Left forelimb (tissue), 1 donor: Measurements from ENCODE around the gene LIPM.
"Not testable (repeated sequence)": the region's sequence is repeated elsewhere in the genome, so short reads cannot be mapped to it uniquely, and the experiment has no call there.

Experiments used
- DNase-seq: peaks from one replicate; pipeline ENCODE4 v3.0.0-alpha.2; 2018; ENCODE audit warnings: low spot score

Gene LIPM

GRCh38 chr10:88800152-88801125 lies 2.1 kb upstream of the LIPM start:
- no peak for DNase-seq

- no peak for DNase-seq
Observed at GRCh38 chr10:88803641-88804040, 1.1 kb downstream of the LIPM start.

- DNase-seq, result no peak
Observed at GRCh38 chr10:88804083-88804812, 1.7 kb downstream of the LIPM start.

GRCh38 chr10:88805361-88805760 lies 2.8 kb downstream of the LIPM start:
- no peak for DNase-seq

- no peak for DNase-seq
Observed at GRCh38 chr10:88805924-88806323, 3.4 kb downstream of the LIPM start.

- DNase-seq, result no peak
Observed at GRCh38 chr10:88809621-88810020, 7.1 kb downstream of the LIPM start.

GRCh38 chr10:88810196-88810961 lies 7.8 kb downstream of the LIPM start:
- DNase-seq, result no peak

GRCh38 chr10:88813200-88813599 lies 10.7 kb downstream of the LIPM start:
- DNase-seq, result no peak

GRCh38 chr10:88819290-88819689 lies 16.8 kb downstream of the LIPM start:
- no peak for DNase-seq

GRCh38 chr10:88820748-88821401 lies 18.3 kb downstream of the LIPM start:
- no peak for DNase-seq

- DNase-seq, result no peak
Observed at GRCh38 chr10:88826388-88826787, 23.9 kb downstream of the LIPM start.

- no peak for DNase-seq
Observed at GRCh38 chr10:88827671-88828070, 25.1 kb downstream of the LIPM start.

- DNase-seq, result no peak
Observed at GRCh38 chr10:88828310-88828709, 25.8 kb downstream of the LIPM start.

GRCh38 chr10:88830643-88831268 lies 28.2 kb downstream of the LIPM start:
- no peak for DNase-seq

- no peak for DNase-seq
Observed at GRCh38 chr10:88831709-88832108, 29.2 kb downstream of the LIPM start.

- no peak for DNase-seq
Observed at GRCh38 chr10:88832376-88832775, 29.8 kb downstream of the LIPM start.

GRCh38 chr10:88833156-88833555 lies 30.6 kb downstream of the LIPM start:
- DNase-seq, result no peak

- no peak for DNase-seq
Observed at GRCh38 chr10:88833723-88834122, 31.2 kb downstream of the LIPM start.

GRCh38 chr10:88835096-88835909 lies 32.8 kb downstream of the LIPM start:
- peak; percentile 83 for DNase-seq

- no peak for DNase-seq
Observed at GRCh38 chr10:88835910-88836221, 33.3 kb downstream of the LIPM start.

GRCh38 chr10:88837632-88838031 lies 35.1 kb downstream of the LIPM start:
- not testable (repeated sequence) for DNase-seq
